ENCODE results near the gene IL17REL.

Gene IL17REL

GRCh38 chr22:50012211-50013181 is at the start of gene IL17REL:
IL17REL (minus strand) TSS chr22:50012765; CDS start chr22:50012646, 119 bp downstream.
- DNase-seq = no peak

- peak; percentile 96 for DNase-seq
Measured at GRCh38 chr22:50061824-50062355, 49.3 kb upstream of the IL17REL start.

GRCh38 chr22:50061141-50061823 is 48.7 kb upstream of the IL17REL start:
- DNase-seq = no peak

- DNase-seq = no peak
Measured at GRCh38 chr22:50060441-50061140, 48.0 kb upstream of the IL17REL start.

GRCh38 chr22:50059881-50060262 is 47.3 kb upstream of the IL17REL start:
- DNase-seq = no peak

DNA sequence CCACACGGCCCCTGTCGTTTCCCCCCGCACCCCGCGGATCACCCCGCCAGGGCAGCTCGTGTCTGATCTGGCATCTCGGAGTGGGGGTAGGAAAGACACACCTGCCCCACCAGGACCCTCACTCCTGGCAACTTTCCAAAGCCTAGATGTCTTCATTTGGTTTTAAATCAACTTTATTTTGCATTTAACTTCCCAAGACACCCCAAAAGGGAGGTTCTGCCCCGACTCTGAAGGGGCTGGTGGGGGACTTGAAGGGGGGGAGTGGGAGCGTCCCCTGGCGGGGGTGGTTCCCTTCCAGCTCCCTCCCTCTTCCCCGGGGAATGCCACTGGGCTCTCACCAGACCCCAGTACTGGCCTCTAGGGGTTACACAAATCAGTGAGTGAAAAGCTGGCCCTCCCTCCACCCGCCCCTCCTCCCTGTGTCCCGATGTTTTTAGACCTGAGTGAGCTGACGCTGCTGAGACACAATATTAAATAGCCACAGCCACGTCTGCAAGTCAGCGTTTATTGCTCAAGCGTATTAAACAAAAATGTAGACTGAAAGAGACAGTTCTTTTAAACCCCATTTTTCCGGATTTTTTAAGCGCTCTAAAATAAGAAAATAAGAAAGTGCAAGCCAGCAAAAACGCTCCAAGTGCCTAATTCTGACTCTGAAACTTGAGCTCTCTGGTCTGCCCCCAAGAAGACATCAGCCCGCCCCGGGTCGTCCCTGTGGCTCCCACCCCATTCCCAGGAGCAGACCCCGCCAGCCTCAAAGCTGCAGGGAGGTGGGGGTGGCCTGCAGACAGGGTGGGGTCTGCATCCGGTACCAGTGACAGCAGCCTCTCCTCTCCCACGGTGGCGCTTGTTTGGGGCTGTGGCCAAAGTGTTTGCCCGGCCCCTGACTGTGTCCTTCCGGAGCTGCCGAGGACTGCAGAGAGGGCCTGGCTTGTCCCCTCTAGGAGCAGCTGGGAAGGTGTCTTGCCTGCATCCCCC is 46.6 kb upstream of the IL17REL start:
- DNase-seq = no peak

- DNase-seq = no peak
Measured at GRCh38 chr22:50058061-50058905, 45.7 kb upstream of the IL17REL start, which contains the start of gene TTLL8. TTLL8 (minus strand) TSS chr22:50058298.

DNA sequence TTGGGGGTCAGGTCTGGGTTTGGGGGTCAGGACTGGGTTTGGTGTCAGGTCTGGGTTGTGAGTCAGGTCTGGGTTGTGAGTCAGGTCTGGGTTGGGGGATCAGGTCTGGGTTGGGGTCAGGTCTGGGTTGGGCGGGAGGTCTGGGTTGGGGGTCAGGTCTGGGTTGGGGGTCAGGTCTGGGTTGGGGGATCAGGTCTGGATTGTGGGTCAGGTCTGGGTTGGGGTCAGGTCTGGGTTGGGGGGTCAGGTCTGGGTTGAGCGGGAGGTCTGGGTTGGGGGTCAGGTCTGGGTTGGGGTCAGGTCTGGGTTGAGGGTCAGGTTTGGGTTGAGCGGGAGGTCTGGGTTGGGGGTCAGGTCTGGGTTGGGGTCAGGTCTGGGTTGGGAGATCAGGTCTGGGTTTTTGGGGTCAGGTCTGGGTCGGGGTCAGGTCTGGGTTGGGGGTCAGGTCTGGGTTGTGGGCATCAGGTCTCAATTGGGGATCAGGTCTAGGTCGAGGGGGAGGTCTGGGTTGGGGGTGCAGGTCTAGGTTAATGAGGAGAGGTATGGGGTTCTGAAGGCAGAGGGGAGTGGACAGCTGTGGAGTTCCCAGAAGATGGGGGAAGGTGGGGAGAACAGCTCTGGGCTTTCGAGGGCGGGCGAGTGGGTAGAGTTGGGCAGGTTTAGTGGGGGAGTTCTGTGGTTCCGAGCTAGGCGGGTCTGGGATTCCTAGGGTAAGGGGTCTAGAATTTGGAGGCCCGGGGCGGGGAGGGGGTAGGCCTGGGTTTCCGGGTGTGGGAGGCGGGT is 44.9 kb upstream of the IL17REL start:
- no peak for DNase-seq

- DNase-seq = no peak
Measured at GRCh38 chr22:50056214-50056972, 43.8 kb upstream of the IL17REL start.

- DNase-seq = no peak
Measured at GRCh38 chr22:50053861-50054260, 41.3 kb upstream of the IL17REL start.

DNA sequence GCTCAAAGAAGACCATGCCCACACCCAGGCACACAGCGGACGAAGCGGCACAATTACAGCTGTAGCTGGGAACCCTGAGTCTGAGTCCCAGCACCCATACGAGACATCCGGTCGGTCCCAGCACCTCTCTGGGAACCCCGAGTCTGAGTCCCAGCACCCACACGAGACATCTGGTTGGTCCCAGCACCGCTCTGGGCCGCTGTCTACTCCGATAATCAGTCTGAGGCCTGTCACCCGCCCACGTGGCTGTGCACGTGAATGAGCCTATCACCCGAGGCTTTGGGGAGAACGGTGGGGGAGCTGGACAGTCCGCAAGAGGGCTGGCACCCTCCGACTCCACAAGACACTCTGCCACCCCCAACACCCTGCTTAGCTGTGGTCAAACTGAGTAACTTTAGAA is 39.4 kb upstream of the IL17REL start:
- no peak for DNase-seq

DNA sequence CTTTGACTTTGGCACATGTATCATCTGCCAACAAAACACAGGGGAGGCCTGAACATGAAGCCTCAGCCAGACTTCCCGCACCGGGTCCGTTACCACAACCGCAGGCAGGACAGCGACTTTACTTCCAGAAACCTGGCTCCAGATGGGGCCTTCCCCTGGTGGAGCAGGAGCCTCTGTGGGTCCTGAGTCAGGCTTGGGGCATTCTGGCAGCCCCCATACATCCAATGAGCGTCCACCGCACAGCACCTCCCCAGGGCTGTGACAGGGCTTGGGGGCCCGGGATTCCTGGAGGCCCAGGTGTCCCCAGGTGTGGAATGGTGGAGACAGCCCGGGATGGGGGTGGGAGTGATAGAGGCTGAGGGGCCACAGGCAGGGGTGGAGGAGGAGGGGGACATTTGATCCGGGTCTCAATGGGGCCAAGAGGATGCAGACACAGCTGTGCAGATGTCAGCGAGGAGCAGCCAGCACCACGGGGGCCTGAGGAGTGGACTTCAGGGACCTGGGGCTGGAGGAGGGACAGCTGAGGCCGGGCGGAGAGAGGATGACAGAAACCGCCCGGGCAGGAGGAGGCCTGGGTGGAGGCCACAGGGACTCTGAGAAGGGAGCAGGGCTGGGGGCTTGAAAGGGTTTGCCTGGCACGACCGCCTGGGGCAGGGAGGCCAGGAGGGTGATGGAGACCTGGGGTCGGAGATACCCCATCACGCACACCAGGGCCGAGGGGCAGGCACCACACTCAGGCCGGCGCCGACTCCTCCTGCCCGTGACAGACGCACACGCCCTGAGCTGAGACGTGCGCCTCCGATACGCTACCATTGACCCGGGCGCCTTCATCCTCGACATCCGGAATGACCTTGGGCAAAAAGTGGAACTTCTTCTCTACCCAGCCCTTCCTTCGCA is 37.0 kb upstream of the IL17REL start:
- DNase-seq = no peak

GRCh38 chr22:50048836-50049235 is 36.3 kb upstream of the IL17REL start:
- DNase-seq = no peak

- DNase-seq = no peak
Measured at GRCh38 chr22:50048061-50048765, 35.6 kb upstream of the IL17REL start.

- DNase-seq = no peak
Measured at GRCh38 chr22:50047346-50047745, 34.8 kb upstream of the IL17REL start.

GRCh38 chr22:50046481-50047245 is 34.1 kb upstream of the IL17REL start:
- no peak for DNase-seq

DNA sequence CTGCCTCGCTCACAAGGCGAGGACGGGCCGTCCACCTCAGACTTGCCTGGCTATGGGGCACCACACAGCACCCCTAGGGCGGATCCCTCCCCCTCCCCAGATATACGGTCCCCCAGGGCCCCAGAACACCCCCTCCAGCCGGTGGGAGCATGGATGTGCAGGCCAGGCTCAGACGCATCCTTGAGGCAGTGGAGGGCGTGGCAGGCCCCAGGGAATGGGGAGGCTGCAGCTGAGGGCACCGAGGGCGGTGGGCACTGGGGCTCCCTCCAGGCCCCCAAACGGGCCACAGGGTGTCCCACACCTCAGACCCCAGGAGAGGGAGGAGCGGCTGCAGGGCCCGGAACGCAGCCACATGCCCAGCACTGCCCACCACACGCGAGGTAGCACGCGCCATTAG is 33.5 kb upstream of the IL17REL start:
- no peak for DNase-seq

Measured in GF-D8 (cell line).